Ammon's horn (tissue), 1 donor: ENCODE data around the gene KRTAP5-2.

Source experiments
- DNase-seq: peaks from one replicate; pipeline ENCODE4 v3.0.0-alpha.2; 2016; ENCODE audit warnings: low spot score

KRTAP5-2 gene

DNA sequence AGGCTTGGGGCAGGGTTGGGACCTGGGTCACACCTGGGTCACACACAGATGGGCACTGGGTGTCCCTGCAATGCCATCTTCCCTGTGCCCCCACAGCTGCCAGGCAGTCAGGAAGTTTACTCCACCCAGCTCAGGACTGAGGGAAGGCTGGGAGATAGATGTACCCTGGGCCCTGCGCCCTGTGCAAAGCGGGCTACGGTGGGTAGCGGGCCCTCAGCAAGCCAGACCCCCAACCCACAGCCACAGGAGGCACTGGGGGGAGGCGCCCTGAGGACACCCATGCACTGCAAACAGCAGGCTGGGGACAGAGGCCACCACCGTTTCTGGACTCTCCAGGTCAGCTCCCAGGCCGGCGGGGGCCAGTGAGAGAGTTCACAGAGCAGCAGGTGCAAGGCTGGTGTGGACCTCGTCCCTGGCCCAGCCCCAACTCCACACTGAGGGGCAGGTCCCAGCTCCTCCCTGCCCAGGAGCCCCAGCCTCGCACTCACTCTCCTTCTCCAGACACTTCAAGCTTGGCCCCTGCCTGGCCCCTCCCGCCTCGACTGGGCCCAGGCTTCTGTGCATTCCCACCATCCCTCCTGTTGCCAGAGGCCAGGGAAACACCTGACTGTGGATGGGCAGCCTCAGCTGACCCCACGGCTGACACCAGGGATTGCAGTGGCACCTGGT is 30.9 kb downstream of the KRTAP5-2 start:
- DNase-seq = no peak

DNA sequence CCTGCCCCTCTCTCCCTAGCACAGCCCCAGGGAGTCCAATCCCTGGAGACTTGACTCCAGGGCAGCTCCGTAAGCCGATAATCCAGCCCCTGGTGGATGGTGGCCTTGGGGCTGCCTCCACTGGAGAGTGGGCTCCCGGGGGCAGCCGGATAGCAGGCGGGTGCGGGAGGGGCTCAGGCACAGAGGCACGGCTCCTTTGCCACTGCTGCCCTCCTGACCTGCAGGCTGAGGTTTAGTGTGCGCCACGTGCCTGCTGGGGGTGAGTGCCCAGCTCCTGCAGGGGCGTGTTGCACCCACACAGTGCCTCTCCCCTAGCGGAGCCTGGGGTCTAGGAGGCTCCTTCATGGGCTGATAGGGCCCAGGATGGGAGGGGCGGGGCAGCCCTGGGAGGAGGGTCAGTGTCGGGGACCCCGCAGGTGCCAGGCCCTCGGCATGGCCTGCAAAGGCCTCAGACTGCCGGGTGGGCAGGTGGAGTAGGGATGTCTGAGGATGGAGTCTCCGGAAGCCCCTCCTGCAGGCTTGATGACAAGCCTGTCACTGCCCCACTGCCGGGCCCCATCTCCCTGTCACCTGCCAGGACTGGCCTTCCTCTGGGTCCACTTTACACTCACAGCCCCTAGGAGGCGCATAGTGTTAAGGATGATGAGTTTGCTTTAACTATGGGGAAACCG is 31.6 kb downstream of the KRTAP5-2 start:
- no peak for DNase-seq

DNA sequence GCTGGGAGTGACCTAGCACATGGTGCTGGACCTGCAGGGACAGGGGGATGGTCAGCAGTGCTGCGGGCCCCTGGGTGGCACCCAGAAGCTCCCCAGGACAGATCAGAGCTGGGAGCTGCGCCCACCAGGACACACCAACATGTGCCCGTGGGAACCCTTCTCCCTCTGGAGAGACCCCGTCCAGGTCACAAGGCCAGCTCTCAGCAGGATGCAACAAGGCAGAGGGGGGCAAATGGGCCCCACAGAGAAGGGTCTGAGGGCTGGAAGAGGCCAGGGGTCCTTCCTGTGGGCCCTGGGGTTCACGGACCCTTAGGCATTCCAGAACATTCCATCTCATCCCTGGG is 32.2 kb downstream of the KRTAP5-2 start:
- no peak for DNase-seq

DNA sequence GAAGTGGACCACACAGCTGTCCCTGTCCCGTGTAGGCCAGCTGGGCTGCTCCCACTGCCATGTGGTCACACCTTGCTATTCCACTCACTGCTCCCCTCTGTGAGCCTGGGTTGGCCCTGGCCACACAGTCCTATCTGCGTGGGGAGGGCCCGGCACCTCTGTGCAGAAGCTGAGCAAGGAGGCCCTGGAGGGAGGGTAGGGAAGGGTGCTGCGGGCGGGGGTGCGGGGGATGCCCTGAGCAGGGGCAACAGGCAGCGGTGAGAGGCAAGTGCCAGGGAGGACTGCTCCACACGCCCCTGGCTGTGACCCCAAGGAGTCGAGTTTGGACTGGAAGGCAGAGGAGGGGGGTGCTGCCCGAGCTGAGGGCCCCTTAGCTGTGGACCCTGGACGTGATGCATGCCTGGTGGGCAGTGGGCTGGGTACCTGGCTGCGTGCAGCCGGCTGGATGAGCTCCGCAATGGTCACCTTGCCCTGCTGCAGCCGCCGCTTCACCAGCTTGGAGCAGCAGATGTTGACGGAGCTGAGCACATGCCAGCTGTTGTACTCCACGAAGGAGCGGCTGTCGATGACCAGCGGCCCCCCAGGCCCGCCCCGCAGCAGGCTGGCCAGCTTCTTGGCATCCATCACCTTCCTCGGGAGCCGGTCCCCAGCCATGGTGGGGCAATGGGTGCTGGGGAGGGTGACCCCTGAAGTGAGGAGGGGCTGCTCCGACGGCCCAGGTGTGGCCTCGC is 32.8 kb downstream of the KRTAP5-2 start:
- DNase-seq = no peak

DNA sequence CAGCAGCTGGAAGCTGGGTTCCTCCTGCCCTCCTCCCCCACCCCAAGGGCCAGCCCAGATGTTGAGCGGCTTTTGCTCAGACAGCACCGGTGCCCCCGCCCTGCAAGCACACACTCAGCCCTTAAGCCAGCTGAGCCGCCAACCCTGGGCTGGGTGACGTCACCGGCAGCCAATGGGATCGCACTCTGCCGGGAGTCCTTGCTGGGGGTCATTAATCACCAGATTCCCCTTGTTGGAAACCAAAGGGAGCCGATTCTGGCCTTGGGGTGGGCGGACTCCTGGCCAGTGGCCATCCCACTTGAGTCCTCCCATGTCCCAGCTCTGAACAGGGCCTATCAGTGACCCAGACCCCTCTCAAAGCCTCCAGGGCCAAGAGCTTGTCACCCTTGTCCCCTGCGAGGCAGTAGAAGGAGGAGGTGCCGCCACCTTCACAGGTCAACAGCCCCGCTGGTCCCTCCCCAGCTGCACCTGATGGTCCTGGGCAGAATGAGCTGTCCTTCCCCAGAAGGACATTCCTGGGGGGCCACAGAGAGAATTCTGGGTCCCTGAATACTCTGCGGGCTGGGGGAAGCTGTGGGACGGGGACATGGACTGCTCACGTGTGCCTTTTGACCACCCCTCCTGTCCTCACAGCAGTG is 33.4 kb downstream of the KRTAP5-2 start:
- DNase-seq = peak; percentile 73

DNA sequence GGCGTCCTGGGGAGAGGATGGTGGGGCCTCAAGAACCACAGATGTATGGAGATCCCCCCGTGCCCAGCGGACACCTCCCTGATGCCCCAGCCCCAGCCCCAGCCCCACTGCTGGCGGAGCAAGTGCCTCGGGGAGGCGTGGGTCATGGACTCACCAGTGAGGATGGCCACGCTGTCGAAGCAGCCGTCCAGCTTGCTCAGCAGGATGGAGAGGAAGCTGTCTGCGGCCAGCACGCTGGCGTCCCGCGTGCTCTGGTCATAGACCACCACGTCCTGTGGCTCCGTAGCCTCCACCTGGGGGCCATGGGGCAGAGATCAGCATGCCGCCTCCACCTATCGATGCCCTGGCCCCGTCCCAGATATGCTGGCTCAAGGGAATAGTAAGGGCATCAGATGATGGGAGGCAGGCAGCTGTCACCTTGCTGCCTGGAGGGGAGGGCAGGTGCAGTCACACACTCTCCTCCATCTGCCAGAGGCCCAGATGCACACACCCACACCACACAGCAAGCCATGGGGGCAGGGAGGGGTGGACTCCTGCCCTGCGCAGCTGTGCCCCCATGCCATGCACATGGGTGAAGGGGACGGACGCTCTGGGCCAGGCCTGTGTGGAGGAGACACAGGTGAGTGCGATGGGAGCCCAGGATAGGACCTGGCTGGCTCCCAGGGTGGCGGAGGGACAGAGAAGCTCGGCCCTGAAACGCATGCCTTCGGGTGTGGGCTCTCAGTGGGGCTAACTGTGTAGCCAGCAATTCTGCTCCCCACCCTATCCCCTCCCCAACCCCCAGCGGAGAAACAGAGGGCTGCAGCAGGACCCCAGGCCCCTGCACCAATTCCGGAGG is 34.2 kb downstream of the KRTAP5-2 start:
- DNase-seq = no peak

DNA sequence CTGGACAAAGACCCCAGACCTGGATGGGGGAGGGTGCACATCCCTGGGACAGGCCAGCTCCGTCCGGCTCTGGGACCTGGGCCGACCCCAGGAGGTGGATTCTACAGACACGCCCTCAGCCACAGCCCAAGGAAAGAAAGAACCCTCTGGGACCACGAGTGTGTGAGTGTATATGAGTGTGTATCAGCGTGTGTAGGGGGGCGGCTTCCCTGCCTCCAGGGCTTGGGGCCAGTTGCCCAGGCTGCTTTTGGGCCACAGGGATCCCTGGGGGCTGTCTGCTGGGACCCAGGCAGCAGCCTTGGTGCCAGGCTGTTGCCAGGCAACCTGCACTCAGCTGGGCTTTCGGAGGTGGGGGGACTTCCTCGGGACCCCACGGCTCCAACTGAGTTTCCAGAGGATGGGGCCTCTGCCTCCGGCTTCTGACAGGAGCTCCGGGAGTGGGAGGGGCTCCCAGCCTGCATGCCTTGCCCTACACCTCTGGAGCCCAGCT is 34.9 kb downstream of the KRTAP5-2 start:
- DNase-seq = no peak

DNA sequence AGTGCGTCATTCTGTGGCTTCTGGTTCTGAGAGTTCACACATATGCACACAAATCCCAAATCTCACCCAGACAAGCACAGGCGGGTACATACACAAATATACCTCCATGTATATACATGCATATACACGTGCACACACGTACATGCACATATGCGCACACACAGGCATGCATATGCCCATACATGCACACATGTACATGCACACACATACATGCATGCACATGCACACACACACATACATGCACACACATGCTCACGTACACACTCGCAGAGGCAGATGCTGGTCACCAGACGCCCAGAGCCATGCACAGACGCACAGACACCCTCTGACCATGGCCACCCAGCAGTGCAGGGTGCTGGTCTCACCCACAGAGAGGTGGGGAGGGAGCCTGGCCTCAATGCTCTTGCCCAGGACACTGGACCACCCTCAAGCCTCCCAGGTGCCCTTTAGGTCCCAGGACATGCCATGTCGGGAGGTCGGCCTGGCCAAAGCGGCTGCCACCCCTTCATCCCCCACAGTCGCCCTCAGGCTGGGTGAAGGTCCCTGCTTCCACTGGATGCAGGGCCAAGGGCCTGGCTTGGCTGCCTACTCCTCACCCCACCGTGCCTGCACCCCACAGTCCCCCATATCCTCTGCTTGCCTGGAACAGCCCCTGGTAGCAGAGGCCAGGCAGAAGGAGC is 35.5 kb downstream of the KRTAP5-2 start:
- DNase-seq = no peak

DNA sequence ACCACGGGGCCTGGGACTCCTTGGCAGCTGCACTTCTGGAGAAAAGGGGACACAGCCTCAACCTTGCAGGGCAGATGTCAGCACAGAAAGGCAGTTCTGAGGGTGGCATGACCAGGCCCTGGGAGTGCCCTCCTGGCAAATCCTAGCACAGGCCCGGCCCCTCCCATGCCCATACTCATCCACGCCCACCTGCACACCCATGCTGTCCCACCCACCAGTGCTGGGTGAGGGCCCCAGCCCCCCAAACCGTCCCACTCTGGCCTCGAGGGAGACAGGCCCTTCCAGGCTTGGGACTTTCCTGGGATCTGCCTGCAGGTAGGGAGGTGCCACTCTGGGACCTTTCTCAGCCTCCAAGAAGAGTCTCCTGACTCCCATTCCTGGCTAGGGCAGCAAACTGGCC is 36.1 kb downstream of the KRTAP5-2 start:
- no peak for DNase-seq

DNA sequence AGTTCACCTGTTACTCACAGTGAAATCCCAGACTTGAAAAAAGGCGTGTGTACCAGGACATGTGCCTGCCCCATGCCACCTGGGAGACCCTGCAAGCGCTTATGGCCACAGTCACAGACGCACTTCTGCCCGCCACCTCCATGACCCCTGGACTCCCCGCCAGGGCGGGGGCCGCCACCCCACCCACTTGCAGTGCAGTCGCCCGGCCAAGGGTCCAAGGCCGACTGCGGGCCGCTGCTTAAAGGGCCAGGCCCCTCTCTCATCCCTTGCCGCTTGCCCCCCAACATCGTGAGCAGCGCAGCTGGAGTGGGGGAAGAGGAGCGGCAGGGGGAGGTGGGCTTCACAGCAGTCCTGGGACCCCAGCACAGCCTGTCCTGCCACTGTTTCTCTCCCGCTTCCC is 36.8 kb downstream of the KRTAP5-2 start:
- DNase-seq = no peak

DNA sequence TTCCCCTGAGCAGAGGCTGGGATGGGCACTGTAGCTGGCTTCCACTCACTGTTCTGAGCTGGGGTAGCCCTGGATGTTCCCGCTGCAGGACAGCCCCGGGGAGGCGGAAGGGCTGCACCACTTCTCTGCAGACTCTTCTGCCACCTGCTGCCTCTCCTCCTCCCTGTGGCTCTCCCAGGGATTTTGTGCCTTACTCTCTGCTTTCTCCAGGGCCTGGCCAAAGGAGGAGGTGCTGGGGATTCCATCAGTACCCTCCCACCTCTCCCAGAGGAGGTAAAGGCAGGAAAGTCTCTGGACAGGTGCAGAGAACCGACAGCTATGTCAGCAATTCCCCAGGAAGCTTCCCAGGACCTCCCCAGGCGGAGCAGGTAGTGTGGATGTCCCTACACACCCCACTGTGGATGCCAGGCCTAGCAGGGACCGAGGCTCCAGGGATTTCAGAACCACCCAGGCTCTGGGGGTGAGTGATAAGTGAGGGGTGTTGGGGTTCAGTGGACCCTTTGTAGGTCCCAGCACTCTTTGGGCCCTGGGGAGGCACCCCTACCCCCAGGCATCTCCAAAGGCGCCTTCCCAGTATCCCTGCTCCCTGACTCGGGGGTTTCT is 37.3 kb downstream of the KRTAP5-2 start:
- no peak for DNase-seq

DNA sequence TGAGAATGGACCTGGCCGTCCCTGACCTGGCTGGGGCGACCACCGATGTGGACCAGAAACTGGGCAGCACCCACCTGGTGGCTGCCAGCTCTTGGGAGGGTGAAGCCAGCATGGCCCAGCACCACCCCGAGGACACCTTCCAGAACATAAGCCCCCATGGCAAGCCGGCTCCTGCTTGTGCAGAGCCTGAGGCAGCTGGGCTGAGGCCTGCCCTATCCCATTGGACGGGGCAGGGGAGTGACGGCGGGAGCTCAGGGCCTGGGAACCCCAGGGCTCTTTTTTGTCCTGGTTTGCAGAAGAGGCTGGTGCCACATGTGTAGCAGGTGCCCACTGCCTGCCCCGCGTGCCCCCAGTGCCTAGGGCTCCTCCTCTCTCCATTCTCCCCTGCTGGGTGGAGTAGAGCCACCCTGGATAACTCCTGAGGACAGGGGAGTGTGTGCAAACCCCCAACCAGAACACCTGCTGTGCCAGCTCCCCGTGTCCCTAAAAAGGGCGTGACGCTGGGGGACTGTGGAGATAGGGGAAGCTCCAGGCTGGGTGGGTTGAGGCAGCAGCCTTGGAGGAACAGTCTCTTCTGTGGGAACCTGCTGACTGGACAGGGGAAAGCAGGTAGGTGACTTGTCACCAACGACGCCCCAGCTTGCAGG is 38.0 kb downstream of the KRTAP5-2 start:
- no peak for DNase-seq

DNA sequence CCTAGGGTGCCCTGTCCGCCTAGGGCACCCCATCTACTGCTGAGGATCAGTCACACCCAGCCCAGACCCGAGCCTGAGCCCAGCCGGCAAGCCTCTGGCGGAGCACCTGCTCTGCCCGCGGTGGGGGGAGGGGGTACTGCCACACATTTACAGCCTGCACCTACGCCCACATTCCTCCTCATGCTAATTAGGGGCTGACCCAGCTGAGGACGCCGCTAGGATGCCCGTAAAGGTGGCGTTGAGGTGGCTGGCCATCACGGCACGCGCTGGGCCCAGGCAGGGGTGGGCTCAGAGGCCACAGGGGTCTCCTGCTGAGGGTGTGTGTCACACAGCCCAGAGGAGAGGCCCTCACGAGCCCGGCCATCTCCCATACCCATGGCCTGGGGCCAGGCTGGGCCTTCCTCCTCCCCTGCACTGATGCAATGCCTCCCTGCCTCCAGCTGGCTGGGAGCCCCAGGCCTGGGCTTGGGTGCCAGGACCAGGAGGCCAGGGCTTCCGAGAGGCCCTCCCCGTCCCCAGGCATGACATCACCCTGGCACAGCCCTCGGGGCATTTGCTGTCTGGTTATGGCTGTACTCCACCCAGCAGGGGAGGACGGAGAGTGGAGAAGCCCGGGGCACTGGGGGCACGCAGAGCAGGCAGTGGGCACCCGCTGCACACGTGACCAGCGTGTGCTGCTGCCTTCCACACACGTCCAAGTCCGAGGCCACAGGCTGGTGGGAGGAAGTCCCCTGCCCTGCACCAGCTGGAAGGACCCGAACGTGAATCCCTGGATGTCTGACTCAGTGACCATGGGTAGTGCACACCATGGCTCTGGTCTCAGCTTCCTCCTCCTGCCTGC is 38.8 kb downstream of the KRTAP5-2 start:
- peak; percentile 95 for DNase-seq

DNA sequence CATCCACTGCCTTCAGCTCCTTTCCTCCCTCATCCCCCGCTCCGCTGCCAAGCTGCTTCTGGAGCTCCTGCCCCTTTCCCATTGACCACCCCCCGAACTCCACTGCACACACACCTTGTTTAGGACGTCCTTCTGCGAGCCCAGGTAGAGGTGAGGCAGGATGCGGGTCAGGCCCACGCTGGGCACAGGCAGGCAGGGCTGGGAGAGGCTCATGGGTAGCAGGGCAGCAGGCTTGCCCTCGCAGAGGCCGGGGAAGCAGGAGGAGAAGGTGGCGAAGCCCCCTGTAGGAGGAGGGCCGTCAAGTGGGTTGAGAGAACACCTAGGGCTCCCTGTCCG is 39.4 kb downstream of the KRTAP5-2 start:
- no peak for DNase-seq

DNA sequence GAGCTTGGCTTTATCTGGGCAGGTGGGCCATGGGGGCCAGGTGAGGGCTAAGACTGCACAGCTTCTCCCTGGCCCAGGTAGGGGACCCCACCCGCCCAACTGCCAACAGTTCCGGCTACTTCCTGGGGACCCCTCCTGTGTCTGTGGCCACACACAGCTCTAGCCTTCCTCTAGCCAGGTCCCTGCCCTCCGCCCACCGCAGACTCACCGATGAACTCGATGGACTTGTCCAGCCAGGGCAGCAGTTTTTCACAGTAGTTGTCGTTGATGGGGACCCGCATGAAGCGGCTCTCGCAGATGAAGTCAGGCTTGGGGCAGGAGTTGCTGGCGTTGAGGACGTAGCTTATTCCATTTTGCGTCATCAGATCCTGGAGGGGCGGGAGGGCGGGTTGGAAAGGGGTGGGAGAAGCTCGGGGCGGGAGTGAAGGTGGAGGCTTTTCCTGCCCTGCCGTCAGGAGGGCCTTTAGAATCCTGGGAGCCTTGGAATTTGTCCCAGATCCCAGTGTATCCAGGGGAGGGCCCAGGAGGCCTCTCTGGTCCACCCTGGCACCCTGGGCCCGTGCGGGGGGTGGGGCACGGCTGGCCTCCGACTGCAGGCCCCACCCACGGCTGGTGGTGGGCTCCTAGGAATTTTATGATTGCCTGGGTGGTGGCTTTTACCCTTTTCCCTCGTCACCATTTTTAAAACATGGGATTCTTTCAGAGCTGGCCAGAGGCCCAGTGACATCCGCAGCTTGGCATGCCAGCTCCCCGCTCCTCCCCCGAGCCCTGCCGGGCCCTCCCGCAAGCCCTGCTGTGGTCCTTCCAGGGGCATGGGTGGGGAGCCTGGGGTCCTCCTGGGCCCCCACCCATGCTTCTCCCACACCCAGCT is 40.0 kb downstream of the KRTAP5-2 start:
- DNase-seq = no peak

DNA sequence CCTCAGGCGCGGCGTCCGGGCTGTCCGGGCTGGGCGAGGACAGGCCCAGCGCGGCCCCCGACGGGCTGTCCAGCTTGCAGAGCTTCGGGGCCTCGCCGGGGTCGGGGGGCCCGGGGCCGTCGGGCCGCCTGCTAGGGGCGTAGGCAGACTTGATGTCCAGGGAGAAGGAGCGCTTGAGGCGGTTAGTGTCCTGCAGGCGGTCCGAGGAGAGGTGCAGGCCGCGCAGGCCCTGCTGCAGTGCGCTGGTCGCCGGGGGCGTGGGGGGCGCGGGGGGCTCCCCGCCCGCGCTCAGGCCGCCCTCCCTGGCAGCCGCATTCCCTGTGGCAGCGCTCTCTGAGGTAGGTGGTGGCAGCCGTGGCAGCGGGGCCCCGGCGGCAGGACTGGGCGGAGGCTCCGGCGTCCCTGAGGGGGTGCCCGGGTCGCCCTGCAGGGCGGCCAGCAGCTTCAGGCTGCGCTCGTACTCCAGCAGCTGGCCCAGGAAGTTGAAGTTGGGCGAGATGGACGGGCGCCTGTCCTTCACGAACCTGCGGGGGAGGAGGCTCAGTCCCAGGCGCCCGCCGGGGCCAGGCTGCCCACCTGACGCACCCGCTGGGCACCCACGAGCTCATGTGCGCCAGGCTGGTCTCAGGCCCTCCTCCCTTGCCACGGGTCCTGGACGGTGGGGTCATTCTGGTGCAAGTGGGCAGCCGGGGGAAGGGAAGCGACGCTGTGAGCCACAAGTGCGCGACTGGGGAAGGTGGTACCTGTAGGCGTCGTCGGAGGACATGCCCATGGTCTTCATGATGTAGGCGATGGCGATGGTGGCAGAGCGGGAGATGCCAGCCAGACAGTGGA is 40.8 kb downstream of the KRTAP5-2 start:
- no peak for DNase-seq

DNA sequence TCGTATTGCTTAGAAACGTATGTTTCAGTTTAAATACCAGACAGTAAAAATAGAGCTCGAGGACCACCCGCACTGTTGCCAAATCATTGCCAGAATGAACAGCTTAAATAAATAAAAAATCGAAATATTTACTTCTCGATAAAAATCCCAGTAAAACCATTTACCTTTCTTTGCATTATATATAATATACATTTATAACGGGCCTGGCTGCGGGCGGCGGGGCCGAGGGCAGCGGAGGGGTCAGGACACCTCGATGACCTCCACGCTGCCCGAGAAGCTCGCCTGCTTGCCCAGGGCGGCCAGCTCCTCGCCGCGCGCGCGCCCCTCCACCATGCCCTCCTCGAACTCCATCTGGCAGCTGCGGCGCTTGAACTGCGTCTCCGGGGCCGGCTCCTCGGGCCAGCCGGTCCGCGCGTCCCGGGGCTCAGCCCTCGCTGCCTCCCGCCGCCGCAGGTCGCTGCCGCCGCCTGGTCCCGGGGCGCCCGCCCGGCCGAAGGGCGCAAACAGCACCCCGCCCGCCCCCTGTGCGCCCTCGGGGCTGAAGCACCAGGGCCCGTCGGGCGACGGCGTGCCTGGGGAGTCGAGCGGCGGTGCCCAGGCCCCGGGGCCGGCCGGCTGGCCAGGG is 41.7 kb downstream of the KRTAP5-2 start:
- no peak for DNase-seq
